HG03460 (cell line): Measurements from ENCODE around the gene ATN1.
"Not testable (repeated sequence)": the region's sequence is repeated elsewhere in the genome, so short reads cannot be mapped to it uniquely, and the experiment has no call there.

ENCODE experiments used
- ATAC-seq: cut with Tn5 transposase; IDR thresholded peaks from one replicate; pipeline ENCODE4 v1.9.1; 2021; ENCODE audit not compliant: unreplicated experiment

The ATN1 gene

DNA sequence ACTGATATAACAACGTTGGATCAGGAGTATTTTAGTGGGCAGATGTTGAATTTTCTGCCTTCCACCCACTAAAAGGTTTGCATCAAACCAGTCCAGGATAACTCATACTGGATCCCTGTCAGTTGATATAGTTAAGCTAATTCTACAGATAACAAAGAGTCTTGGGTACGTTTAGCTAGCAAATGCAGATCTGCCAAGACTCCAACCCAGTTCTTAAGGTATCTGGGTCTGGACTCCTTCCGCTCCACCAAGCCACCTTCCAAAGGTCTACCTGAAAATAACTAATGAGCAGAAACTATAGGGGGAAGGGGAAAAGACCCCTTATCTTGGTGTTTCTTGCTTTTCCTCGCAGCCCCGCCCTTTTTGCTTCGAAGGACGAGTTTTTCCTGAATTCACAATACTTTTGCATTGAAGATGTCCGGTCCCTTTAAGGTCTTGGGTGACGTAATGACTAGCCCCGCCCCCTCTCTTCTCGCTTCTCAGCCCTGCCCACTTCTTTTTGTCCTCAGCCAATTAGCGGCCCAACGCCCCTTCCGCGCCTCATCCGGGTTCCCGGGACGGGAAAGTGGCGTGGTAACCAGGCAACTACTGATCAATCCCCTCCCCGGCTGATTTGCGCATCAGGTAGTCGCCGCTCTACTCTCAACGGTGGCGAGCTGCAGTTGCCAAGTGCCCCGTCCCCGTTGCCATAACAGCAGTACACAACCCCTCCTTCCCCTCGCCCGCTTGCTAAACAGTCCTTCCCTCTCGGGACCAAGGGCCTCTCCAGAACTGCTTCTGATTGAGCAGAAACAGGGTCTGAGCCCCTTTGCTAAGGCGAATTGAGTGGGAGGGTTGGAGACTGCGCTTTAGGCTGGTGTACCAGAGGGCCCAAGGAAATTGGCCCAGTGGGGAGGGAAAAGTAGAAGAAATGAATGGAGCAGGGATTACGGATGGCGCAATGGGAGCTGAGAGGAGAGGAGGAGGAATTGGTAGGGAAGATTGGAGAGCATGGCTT is 23.2 kb upstream of the ATN1 start, which contains the start of gene LRRC23:
Gene LRRC23 (plus strand): TSS at position 543 of the 997 bp plus-strand sequence. CDS start 812 bp downstream, outside the sequence.
- ATAC-seq: peak; percentile 93

DNA sequence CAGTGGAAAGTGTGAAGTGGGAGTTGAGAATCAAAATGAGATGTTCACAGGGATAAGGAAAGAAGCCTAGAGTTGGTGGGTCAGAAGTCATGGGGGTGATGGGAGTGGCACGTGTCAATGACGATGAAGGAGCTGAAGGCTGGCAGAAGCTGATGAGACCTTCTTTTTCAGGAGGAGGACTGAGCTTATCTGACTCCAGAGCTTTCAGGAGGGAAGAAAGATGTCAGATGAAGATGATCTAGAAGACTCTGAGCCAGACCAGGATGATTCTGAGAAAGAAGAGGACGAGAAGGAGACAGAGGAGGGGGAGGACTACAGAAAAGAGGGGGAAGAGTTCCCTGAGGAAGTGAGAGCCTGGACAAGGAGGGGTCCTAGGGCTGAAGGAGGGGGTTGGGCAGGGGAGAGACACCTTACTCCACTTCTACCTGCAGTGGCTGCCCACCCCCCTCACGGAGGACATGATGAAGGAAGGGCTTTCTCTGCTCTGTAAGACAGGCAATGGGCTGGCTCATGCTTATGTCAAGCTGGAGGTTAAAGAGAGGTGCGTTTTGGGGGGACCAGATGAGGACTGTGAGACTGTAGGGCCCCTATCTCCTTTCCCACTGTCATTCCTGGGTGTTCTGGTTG is 22.2 kb upstream of the ATN1 start:
- ATAC-seq: no peak

DNA sequence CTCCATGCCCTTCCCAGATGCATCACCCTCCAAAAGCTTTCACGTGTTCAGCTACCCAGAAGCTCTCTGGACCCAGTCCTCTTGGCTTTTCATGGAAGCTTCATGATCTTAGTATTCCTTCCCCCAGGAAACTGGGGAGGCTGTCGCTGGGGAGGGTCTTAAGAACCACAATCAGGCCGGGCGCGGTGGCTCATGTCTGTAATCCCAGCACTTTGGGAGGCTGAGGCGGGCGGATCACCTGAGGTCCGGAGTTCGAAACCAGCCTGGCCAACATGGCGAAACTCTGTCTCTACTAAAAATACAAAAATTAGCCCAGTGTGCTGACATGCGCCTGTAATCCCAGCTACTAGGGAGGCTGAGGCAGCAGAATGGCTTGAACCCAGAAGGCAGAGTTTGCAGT is 19.6 kb upstream of the ATN1 start:
- not testable (repeated sequence) for ATAC-seq

DNA sequence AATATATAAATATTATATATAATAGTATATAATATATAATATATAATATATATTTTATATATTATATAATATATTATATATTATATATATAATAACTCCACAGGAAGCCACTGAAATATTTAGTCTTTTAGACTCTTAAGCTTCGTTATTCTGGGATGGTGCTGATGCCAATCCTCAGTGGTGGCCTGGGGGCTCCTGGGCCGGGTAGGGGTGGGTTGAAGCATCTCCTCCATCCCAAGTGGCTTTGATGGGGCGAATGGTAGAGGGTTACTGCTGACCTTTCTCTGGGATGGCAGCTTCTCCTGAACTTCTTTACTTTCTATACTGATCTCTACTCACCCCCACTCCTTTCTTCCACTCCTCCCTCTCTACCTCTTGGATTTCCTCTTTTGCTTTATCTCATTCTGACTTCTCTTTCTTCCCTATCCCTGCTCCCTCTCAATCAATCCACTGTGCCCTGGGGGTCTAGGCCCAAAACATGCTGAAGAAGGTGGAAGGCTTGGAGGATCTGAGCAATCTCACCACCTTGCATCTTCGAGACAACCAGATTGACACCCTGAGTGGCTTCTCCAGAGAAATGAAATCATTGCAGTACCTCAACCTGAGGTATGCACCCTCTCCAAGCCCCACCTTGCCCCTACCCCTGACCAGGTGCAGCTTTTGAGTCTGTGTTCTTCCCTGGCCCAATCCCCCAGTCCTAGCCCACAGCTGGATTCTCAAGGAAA is 18.2 kb upstream of the ATN1 start:
- no peak for ATAC-seq

DNA sequence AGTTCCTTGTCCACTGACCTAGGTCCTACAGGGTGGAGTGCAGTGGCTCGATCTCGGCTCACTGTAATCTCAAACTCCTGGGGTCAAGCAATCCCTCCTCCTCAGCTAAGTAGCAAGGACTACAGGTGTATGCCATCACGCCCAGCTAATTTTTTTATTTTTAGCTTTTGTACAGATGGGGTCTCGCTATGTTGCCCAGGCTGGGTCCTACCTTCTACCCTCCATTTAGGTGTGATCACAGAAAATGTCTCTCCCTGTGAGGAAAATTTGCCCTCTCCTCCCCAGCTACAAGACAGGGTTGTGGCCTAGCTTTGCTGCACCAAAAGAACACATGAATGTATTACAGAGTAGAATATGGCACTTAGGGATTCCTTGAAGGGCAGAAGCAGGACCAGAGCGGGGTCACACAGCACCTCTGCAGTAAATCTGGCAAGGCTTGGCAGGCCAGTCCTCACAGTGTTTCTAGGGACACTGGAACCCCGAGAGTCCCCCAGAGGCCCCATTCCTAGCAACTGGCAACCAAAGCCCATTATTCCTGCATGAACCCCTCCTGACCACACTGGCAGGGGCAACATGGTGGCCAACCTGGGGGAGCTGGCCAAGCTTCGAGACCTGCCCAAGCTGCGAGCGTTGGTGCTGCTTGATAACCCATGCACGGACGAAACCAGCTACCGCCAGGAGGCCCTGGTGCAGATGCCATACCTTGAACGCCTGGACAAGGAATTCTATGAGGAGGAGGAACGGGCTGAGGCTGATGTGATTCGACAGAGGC is 15.4 kb upstream of the ATN1 start:
- no peak for ATAC-seq

DNA sequence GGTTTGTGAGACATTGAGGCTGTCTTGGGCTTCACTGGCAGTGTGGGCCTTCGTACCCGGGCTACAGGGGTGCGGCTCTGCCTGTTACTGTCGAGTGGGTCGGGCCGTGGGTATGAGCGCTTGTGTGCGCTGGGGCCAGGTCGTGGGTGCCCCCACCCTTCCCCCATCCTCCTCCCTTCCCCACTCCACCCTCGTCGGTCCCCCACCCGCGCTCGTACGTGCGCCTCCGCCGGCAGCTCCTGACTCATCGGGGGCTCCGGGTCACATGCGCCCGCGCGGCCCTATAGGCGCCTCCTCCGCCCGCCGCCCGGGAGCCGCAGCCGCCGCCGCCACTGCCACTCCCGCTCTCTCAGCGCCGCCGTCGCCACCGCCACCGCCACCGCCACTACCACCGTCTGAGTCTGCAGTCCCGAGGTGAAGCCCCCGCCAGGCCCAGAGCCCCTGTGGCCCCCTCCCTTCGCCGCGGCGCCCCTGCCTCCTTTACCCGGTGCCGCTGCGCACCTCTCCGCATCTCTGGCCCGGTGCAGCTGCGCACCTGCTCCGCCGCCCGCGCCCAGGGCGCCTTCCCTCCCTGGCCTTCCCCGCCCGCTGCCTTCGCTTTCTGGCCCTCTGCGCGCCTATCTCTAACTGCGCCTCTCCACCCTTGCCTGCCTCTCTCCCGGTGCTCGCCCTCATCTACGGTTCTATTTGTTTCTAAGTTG is 13.4 kb upstream of the ATN1 start, which contains the start of gene ENO2:
Gene ENO2 (plus strand): TSS at position 335 of the 701 bp plus-strand sequence. CDS start 1,253 bp downstream, outside the sequence.
- peak; percentile 80 for ATAC-seq

DNA sequence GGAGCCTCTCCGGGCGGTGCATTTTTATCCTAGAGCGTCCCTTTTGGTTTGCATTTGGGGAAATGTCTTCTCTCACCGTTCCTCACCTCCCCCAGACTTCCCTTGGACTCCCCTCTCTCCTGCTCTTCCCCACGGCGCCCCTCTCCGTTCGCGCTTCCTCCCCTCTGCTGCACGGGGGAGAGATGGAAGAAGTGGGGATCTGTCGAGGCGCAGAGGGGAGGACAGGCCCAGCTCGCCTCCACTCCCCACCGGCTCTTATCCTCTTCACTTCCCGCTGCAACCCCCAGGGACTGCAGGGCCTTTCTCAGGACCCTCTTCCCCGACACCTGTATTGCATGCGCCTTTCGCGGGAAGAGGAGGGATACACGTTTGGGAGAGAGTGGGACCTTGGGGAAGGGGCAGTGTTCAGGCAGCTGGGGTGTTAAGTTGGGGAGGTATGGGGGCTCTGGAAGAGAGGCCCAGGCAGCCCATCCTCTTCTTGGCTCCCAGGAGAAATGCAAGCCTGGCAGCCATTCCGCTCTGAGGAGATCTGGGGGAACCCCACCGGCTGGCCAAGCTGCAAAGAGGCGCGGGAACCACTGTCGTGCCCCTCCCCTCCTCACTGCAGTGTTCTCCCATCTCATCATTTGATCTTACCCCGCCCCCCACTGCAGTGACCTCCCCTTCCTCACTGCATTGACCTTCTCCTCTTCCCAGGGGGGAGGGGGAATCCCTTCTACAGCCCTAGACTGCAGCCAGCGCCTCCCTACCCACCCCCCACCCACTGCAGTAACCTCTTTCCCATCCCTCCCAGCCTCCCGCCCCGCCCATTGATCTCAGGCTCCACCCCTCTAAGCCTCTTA is 12.6 kb upstream of the ATN1 start:
- peak; percentile 17 for ATAC-seq

DNA sequence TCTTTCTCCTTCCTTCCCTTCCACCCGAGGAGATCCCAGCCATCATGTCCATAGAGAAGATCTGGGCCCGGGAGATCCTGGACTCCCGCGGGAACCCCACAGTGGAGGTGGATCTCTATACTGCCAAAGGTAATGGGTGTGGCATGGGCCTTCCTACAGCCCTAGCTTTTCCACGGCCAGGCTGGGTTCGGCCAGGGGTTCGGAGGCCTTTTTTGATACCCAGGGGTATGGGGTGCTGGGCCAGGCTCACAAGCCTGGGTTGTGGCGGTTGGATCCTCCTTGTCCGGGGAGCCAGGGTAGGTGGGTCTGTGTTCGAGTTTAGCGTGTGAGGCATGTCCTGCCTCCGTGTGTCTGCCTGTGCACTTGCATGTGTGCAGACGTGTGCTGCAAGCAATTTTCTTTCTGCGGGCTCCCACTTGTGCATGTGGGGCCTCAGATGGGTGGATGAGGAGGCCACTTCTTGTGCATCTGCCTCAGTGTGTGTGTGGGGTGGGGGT is 11.9 kb upstream of the ATN1 start:
- no peak for ATAC-seq

DNA sequence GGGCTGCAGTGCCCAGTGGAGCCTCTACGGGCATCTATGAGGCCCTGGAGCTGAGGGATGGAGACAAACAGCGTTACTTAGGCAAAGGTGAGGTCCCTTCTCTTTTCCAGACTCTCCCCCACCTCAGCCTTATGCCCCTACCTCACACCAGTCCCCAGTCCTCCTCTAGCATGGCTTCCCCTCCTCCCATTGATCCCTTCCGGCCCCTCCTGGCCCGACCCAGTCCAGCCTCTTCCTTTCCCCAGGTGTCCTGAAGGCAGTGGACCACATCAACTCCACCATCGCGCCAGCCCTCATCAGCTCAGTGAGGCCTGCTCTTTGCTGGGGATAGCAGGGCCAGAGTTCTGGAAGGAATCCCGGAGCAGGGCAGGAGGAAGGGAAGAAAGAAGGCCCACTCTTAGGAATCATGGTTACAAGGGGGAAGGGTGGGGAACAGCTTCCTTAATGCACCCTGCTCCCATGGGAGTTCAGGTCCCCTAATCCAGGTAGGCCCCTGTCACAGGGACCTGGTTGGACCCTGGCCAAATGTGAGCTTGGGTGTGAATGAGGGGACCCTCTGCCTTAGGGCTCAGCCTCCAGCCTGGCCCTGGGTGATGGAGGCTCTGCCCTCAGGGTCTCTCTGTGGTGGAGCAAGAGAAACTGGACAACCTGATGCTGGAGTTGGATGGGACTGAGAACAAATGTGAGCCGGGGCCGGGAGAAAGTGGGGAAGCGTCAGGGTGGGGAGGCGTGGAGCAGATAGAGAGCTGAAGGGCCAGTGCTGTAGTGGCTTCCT is 11.1 kb upstream of the ATN1 start:
- no peak for ATAC-seq

DNA sequence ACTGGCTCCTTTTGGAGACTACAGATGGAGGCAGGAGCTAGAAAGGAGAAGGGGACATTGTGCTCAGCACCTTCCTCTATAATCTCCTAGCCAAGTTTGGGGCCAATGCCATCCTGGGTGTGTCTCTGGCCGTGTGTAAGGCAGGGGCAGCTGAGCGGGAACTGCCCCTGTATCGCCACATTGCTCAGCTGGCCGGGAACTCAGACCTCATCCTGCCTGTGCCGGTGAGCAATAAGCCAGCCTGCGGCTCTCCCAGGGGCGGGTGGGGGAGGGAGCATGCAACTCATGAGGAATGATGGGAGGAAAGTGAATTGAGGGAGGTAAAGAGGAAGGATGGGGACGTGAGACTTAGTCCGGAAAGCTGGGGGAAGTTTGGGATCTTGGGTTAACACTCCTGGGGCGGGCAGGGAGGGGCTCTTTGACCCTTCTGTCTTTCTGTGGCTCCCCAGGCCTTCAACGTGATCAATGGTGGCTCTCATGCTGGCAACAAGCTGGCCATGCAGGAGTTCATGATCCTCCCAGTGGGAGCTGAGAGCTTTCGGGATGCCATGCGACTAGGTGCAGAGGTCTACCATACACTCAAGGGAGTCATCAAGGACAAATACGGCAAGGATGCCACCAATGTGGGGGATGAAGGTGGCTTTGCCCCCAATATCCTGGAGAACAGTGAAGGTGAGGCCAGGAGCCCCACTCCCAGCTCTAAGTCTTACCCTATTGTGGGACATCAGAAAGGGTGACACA is 10.1 kb upstream of the ATN1 start:
- no peak for ATAC-seq

DNA sequence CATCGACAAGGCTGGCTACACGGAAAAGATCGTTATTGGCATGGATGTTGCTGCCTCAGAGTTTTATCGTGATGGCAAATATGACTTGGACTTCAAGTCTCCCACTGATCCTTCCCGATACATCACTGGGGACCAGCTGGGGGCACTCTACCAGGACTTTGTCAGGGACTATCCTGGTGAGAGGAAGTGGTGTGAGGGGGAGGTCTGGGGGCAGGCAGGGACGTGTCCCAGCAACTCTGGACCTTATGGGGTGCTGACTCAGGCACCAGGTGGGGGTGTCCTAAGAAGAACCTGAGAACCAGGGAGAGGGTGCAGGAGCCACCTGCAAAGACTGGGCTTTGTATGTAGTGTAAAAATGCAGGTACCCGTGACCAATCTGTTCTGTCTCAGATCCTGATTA is 8.2 kb upstream of the ATN1 start:
- no peak for ATAC-seq

DNA sequence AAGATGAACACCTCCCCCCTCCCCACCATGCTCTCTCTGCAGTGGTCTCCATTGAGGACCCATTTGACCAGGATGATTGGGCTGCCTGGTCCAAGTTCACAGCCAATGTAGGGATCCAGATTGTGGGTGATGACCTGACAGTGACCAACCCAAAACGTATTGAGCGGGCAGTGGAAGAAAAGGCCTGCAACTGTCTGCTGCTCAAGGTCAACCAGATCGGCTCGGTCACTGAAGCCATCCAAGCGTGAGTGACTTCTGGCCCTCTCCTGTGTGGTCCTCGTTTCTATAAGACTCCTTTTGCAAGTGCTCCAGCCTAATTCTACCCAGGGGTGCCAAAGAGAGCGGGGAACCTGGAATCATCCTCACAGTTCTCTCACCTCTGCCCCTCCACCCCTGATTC is 6.2 kb upstream of the ATN1 start:
- no peak for ATAC-seq

DNA sequence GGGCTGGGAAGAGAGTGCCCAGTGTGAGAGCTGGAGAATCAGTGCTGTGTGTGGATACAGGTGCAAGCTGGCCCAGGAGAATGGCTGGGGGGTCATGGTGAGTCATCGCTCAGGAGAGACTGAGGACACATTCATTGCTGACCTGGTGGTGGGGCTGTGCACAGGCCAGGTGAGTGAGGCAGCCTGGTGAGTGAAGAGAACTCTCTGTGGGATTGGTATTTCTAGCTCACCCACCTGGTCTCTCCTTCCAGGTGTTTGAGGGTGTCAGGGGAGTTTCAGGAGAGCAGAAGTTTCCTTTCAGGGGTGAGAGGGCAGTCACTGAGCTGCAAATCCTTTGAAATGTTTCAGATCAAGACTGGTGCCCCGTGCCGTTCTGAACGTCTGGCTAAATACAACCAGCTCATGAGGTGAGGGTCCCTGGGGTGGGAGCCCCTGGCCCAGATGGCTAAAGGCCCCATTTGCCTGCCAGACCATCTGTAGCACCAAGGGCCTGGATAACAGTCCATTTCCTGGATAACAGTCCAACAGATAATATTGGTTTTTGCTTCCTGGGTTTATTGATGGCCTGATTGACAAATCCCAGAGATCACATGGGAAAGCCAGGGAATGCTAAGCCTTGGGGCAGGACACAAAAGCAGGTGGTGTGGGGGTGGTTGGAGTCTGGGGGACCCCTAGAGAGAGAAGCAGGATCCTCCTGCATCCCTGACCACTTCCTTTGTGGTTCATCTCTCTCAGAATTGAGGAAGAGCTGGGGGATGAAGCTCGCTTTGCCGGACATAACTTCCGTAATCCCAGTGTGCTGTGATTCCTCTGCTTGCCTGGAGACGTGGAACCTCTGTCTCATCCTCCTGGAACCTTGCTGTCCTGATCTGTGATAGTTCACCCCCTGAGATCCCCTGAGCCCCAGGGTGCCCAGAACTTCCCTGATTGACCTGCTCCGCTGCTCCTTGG is 5.5 kb upstream of the ATN1 start:
- ATAC-seq: no peak

DNA sequence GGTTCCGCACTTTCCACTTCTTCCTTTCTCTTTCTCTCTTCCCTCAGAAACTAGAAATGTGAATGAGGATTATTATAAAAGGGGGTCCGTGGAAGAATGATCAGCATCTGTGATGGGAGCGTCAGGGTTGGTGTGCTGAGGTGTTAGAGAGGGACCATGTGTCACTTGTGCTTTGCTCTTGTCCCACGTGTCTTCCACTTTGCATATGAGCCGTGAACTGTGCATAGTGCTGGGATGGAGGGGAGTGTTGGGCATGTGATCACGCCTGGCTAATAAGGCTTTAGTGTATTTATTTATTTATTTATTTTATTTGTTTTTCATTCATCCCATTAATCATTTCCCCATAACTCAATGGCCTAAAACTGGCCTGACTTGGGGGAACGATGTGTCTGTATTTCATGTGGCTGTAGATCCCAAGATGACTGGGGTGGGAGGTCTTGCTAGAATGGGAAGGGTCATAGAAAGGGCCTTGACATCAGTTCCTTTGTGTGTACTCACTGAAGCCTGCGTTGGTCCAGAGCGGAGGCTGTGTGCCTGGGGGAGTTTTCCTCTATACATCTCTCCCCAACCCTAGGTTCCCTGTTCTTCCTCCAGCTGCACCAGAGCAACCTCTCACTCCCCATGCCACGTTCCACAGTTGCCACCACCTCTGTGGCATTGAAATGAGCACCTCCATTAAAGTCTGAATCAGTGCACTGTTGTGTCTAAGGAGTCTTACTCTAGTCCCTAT is 4.6 kb upstream of the ATN1 start:
- ATAC-seq: no peak

DNA sequence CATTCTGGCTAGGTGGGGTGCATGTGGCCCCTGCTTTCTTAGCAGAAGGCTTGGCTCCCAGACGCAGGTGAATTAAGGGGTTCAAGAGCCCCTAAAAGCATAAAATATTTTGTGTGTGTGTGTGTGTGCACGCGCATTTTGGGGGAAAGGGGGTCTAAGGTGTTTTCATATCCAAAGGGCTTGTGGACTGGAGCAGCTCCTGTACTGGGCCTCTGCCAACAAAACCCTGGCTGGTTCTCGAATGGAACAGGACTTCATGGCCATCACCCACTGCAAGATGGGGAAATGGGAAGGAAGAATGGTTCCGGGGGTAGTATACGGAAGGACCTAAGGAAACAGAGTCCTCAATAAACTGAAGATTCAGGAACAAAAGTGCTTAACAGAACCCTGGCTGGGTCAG is 3.9 kb upstream of the ATN1 start:
- ATAC-seq: no peak

DNA sequence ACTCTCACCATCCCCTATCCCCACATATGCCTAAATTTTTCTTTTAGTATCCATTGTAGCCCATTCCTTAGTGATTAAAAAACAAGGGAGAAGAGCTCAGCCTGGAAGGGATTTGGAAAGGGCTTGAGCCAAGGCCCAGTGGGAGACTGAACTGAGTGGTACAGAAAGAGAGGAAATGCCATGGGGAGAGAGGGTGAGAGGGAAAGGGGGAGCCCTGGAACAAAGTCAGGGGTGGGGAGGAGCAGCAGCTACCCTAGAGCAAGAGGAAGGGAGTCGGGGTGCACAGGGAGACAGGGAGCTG is 2.6 kb upstream of the ATN1 start:
- no peak for ATAC-seq
